ENCODE data around the gene AKAP13.

Gene AKAP13

DNA sequence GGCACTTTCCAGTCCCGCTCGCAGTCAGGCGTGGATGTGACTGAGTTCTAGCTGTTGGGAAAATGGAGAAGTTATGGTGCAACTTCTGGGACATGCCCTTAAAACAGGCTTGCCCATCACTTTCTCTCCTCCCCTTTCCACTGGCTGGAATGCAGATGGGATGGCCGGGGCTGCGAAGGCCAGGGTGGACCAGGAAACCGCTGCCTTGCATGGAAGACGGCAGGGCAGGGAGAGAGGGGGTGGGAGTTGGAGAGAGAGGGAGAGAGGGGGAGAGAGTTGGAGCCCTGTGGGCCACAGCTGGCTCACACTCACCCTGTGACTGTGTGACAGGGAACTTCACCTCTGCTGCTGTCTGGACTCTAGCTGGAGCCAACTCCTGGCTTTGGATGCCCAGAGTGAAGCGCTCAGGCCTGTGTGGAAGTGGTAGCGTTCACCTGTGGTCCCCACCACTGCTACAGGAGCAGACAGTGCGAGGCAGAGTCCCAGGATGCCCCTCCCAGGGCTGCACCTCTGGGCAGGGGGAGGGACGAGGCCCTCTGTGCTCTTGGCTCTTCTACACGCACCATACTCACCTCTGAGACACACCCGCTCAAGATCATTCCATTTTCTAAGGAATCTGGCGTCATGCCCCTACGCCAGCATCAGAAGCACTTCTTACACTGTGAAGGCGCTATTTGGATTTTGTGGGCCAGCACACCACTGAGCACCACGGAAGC is 377.7 kb downstream of the AKAP13 start:
- TF ChIP-seq GATA3 (IDR thresholded peaks at IDR 0.05; ENCODE audit: low read depth, low read length) (no peak), GATA2 (IDR thresholded peaks at IDR 0.05; ENCODE audit: low read depth, low read length) (no peak)

DNA sequence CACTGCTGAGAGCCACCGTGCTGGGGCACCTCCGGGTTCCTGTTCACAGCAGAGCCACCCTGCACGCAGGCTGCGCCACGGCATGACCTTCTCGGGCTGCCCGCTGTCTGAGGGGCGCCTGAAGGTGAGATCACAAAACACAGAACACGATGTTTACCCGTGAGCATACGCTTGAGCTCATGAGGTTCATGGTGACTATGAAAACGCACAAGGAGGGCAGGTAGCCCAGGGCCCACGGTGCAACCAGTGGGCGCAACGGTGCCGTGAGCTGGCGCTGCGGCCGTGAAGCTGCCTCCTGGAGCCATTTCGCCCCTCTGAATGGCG is 378.2 kb downstream of the AKAP13 start:
- TF ChIP-seq GATA3 (IDR thresholded peaks at IDR 0.05; ENCODE audit: low read depth, low read length): no peak
- TF ChIP-seq GATA2 (IDR thresholded peaks at IDR 0.05; ENCODE audit: low read depth, low read length): no peak

DNA sequence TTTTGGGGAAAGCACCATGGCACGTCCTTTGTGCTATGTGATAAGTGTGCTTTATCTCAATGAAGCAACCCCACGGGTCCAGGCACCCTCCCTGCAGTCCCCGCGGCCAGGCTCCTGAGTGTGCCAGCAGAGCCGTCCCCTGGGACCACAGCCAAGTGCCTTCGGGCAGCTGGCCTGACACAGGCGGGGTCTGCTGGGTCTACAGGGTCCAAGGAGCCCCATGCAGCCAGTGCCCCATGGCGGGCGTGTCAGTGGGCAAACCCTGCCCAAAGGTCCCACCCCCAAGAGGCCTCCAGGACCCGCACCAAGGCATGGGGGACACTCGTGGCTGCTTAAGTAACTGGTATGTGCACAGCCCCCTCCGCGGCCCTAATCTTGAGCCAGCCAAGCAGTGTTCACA is 379.0 kb downstream of the AKAP13 start:
- no peak for TF ChIP-seq GATA3 (IDR thresholded peaks at IDR 0.05; ENCODE audit: low read depth, low read length)
- no peak for TF ChIP-seq GATA2 (IDR thresholded peaks at IDR 0.05; ENCODE audit: low read depth, low read length)

DNA sequence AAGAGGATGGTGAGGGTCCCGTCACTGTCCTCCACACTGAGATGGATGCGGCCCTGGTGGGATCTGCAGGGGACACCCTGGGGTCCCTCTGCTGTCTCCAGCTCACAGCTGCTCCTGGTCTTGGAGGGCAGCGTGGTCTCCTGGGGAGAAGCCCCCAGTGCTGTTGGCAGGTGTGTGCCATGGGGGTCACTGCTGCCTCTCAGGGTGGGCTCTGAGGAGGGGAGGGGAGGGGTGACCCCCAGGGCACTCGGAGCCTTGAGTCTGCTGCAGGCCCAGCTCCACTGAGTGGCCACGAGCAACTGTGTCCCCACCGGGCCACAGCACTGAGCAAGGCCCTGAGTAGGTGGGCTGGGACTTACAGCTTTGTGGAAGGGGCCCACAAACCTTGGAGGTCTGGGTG is 379.6 kb downstream of the AKAP13 start:
- TF ChIP-seq GATA2 (IDR thresholded peaks at IDR 0.05; ENCODE audit: low read depth, low read length): no peak
- no peak for TF ChIP-seq GATA3 (IDR thresholded peaks at IDR 0.05; ENCODE audit: low read depth, low read length)

DNA sequence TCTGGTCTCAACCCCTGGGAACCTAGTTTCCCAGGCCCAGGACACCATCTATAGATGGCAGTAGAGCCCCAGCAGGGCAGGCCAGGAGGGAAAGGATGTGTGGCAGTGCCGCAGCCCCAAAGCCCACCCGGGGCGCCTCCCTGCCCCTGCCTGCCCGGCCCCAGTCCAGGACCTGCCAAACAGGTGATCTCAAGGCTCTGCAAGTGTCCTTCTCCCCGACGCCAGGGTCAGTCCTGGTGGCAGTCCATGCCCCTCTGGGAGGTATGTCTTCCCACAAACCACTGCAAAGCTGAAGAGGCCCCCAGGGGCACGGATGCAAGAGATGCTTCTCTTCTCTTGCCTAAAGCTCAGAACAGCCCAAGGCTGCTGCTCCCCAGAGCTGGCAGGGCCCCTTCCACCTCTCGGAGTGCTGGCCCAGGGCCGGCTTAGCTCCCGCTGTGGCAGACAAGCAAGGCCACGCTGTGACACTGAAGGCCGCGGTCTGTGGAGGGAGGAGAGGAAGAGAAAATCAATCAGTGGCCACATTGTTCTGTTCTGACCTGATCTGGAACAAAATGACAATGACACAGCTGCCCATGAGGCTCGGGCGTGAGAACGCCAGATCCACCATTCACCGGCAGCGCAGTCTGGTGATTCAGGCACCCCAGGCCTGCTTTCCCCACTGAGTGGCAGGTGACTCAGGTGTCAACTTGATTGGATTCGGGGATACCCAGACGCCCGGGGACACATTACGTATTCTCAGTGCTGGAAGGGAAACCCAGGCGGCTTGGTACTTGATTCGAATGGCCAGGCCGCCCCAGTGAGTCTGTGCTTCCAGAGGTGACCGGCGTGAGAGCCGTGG is 380.3 kb downstream of the AKAP13 start:
- TF ChIP-seq GATA3 (IDR thresholded peaks at IDR 0.05; ENCODE audit: low read depth, low read length) (no peak), GATA2 (IDR thresholded peaks at IDR 0.05; ENCODE audit: low read depth, low read length) (no peak)

DNA sequence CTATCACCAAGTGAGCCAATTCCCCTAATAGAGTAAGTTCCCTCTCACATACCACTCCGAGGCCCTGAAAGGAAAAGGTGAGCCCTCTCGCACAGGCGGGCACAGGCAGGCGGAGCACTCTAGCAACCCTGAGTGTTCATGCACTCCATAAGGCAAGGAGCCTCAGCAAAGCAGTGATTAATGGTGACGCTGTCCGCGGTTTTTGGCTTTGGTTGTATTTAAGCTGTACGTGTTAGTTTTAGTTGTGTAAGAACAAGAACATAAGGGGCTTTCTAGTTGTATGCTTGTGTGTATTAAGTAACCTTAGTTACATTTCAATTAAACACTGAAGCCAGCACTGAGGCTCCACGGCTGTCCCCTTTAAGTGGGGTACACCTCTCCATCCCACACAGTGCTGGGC is 381.2 kb downstream of the AKAP13 start:
- TF ChIP-seq GATA2 (IDR thresholded peaks at IDR 0.05; ENCODE audit: low read depth, low read length) (no peak), GATA3 (IDR thresholded peaks at IDR 0.05; ENCODE audit: low read depth, low read length) (no peak)

DNA sequence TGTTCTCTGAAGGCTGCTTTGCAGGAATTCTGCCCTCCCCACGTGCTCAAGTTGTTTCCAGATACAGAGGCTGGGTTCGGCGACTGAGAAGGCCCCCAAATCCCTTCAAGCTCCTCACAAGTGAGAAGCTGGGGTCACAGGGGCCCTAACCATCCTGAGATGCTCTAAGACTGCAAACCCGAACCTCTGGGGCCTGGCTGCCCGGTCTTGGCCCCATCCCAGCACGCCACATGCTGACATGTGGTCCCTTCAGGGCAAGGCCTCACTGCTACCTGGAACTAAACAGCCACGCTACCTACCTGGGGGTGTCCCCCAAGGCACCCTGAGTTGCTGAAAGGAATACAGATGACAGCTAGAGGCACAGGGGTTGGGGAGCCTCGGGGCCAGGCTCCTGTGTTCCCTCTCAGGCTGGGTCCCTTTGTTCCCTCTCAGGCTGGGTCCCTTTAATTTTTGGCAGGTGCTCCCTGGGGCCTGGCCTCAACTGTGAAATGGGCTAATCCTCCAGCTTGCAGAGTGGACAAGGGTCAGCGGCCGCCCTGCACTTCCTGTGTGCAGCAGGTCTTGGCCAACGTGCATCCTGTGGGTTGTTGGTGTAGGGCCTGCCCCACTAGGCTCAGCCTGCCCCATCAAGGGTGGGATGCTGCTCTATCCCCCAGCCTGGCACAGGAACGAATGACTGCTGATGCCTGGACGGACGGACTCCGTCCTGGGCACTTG is 381.8 kb downstream of the AKAP13 start:
- no peak for TF ChIP-seq GATA3 (IDR thresholded peaks at IDR 0.05; ENCODE audit: low read depth, low read length)
- TF ChIP-seq GATA2 (IDR thresholded peaks at IDR 0.05; ENCODE audit: low read depth, low read length): no peak

DNA sequence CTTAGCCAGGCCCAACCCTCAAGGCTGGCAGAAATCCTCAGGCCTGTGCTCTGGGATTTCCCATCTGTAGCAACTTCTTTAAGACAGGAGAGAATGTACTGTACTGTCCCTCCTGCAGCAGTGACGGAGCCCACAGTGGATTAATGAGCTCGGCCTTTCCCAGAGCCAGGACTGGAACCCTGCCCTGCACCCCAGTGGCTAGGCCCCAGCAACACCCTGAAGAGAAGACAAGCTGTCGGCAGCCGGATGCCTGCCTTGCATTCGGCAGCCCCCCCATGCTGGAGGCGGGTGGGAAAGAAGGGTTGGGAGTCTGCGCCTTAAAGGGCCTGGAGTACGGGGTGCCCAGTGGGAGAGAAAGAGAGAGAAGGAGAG is 382.3 kb downstream of the AKAP13 start:
- TF ChIP-seq GATA3 (IDR thresholded peaks at IDR 0.05; ENCODE audit: low read depth, low read length) (no peak), GATA2 (IDR thresholded peaks at IDR 0.05; ENCODE audit: low read depth, low read length) (no peak)

DNA sequence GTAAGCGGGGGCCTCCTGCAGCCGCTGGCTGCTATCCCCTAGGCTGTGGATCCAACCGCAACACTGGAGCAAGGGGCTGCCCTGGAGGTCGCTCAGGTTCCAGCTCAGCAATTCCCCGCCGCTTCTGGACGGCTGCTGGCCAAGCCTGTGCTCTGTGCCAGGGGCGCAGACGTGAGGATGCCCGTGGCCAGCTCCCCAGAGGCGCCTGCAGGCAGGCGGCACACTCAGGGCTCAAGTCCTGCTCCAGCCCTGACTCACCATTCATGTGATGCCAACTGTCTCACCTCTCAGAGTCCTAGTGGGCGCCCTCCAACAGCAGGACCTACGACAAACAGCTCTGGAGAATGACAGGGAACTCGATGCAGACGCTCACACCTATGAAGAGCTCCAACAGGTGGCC is 382.8 kb downstream of the AKAP13 start:
- TF ChIP-seq GATA2 (IDR thresholded peaks at IDR 0.05; ENCODE audit: low read depth, low read length) (no peak), GATA3 (IDR thresholded peaks at IDR 0.05; ENCODE audit: low read depth, low read length) (no peak)

DNA sequence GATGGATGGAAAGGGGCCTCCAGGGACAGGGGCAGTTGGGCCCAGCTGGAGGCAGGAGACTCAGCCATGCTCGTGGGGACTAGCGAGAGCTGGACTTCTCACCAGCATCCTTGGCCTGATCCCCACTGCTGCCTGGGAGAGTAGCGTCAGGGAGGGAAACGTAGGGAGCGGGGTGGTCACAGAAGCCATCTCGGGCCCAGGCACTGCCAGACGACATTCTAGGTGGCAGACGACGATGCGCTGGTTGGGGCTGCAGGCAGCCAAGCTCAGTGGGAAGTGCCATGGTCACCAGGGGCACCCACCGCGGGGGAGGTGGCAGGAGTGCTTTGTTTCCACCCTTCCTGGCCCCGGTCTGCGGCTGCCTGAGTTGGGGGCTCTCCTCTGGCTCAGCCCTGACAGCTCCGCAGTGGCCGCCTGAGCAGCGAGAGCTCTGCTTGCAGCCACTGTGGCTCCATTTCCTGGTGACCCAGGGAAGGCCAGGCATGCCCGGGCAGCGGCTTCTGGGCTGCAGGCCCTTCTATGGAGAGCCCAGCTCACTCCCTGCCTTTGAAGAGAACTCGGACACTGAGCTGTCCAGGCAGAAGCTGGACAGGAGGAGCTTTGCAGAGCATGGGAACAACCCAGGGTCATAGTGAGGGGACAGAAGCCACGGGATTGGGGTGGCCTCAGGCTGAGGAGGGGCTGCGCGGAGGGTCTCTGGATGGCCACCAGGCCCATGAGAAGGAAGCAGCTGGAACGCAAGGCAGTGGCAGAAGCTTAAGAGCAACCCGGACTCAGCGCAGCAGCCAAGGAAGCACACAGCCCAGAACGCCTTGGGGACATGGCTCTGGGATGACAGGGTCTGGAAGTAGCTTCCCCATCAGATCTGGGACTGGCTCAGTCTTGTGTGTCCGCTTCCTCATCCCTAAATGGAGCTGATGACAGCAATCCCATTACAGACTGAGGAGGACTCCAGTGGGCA is 383.6 kb downstream of the AKAP13 start:
- TF ChIP-seq GATA2 (IDR thresholded peaks at IDR 0.05; ENCODE audit: low read depth, low read length) (no peak), GATA3 (IDR thresholded peaks at IDR 0.05; ENCODE audit: low read depth, low read length) (no peak)

DNA sequence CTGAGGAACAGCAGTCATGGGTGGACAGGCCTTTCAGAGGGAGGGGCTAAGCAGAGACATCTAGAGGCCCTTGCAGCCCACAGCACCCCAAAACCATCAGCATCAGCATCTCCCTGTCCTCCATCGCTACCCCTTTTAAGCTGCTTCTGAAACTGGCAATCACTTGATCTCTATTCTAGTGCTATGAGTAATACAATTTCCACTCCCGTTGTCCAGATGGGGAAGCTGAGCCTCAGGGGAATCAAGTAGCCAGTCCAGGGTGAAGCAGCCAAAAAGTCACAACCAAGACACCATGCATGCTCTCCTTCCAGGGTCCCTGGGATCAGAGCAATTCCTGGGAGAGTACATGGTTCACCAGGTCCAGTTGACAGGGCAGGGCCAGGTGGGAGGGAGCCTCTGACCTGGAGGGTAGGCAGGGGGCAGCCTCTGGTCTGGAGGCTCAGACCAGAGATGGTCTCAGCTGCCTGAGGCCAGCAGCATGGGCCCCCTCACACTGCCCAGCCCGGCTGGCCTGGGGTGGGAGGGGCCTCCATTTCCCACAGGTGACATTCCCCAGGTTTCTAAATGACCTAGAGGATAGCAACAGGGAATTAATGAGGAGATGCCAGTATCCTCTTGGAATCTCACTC is 384.4 kb downstream of the AKAP13 start:
- TF ChIP-seq GATA3 (IDR thresholded peaks at IDR 0.05; ENCODE audit: low read depth, low read length) (no peak), GATA2 (IDR thresholded peaks at IDR 0.05; ENCODE audit: low read depth, low read length) (peak; percentile 55)

DNA sequence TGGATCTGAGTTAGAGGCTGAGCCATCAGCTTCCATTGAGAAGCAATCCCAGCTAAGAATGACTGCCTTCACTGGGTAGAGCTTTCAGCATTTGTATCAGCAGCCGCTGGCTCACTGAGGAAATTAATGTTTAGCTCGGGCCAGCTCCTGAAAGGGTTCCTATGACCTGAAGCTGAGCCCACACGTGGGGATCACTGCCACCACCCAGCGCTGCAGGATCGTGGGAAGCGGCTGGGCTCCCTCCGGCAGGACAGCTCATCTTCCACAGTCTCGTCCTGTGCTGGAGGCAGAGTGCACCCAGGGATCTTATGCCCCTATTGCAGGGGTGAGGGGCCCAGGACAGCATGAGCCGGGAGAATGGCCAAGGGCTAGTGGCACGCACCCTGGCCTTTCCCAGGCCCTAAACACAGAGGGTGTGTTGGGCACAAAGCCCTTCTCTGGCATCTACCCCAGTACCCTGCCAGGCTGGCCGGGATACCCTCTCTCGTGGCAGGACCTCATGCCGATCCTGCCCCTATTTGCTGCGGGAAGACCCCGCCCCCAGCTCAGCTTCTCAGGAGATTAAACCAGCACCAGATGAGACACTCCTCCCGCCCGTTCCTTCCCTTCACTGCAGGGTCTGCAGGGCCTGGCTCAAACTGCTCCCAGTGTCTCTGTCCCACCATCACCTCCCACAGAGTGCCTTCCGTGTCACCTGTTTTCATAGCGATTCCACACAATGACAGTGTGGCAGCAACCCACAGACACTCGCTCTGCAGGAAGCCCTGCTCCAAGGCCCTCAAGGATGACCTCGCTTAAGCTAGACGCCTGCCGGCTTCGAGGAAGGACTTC is 385.8 kb downstream of the AKAP13 start:
- no peak for TF ChIP-seq GATA3 (IDR thresholded peaks at IDR 0.05; ENCODE audit: low read depth, low read length)
- TF ChIP-seq GATA2 (IDR thresholded peaks at IDR 0.05; ENCODE audit: low read depth, low read length): no peak
